T-helper 22 cell (primary cell): ENCODE data around the gene GTF3C4.
"Not testable (repeated sequence)": the region's sequence is repeated elsewhere in the genome, so short reads cannot be mapped to it uniquely, and the experiment has no call there.

Source experiments
- DNase-seq: peaks from one replicate; pipeline ENCODE4 v3.0.0-alpha.2; 2020; ENCODE audit warnings: low read depth

GTF3C4 gene

DNA sequence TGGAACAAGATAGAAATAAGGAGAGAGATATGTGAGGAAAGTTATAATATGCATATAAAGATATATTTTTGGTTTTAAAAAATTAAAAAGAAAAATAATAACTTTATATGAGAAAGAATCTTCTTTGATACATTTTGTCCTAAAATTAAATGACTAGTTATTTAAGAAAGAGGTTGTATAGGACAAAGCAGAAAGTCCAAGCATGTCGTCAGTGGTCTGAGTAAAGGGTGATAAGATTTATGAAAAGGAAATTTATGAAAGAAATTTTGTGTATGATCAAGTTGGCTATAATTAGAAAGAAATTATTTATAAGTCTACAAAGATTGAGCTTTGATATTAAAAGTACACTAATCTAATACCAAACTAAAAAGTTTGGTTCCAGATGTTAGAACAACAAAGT is 32.0 kb downstream of the GTF3C4 start:
- no peak for DNase-seq

DNA sequence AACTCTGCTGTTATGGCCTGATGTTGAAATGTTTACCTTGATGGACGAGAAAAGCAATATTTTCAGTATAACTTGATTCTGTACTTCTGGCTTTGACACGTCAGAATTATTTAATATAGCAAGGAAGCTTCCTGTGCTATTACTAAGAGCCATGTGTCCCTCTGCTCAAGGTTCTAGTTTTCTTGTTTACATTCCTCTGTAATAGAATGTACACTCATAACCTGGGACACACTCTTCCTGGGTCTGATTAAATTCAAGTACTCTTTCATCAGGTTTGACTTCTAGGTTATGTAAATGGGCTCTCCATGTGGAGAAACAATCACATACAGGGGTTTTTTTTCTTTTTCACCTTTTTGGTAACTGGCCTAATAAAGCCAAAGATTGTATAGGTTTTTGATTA is 33.1 kb downstream of the GTF3C4 start:
- no peak for DNase-seq

DNA sequence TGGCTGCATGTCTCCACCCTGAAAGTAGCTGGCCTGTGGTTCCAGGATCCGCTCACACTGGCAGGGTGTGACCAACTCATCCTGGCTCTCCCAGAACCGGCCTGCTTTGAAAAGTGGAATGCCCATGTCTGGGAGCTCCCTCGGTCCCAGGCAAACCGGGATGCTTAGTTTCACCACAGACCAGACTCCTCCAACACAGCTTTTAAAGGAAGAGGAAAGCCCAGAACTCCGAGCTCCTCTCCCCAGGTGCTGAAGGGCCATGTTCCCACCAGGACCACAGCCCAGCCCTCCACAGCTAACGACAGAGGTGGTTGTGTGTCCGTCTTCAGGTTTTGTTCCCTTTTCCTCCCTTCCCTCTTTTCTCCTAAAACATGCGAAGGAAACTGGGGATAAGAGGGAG is 38.0 kb downstream of the GTF3C4 start:
- DNase-seq: no peak

- no peak for DNase-seq
Measured at GRCh38 chr9:132708769-132709430, 38.6 kb downstream of the GTF3C4 start.

GRCh38 chr9:132710333-132710732 is 40.1 kb downstream of the GTF3C4 start:
- DNase-seq: no peak

- not testable (repeated sequence) for DNase-seq
Measured at GRCh38 chr9:132711152-132711551, 40.9 kb downstream of the GTF3C4 start.

DNA sequence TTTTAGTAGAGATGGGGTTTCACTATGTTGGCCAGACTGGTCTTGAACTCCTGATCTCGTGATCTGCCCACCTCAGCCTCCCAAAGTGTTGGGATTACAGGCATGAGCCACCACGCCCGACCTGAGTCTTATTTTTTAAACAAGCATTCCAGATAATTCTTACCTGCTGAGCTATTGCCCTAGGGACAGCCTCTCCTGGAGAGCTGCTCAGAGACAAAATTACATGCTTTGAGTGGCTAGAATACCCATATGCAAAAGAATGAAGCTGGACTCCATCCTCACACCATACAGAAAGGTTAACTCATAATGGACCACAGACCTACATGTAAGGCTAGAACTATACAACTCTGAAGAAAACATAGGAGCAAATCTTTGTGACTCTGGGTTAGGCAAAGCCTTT is 41.6 kb downstream of the GTF3C4 start:
- DNase-seq: no peak

GRCh38 chr9:132712753-132713152 is 42.5 kb downstream of the GTF3C4 start:
- DNase-seq: no peak

GRCh38 chr9:132716007-132716406 is 45.7 kb downstream of the GTF3C4 start:
- no peak for DNase-seq

- DNase-seq: no peak
Measured at GRCh38 chr9:132717326-132717945, 47.2 kb downstream of the GTF3C4 start.

DNA sequence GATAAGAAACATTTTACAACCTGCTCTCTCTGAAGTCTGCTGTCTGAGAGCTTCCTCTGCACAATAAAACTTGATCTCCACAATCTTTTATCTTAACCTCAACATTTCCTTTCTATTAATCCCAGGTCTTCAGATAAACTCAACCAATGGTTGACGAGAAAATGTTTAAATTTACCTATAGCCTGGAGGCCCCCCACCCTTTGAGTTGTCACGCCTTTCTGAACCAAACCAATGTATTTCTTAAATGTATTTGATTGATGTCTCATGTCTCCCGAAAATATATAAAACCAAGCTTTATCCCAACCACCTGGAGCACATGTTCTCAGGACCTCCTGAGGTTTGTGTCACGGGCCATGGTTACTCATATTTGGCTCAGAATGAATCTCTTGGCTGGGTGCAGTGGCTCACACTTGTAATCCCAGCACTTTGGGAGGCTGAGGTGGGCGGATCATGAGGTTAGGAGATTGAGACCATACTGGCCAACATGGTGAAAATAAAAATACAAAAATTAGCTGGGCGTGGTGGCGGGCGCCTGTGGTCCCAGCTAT is 48.2 kb downstream of the GTF3C4 start:
- DNase-seq: not testable (repeated sequence)

GRCh38 chr9:132721661-132722060 is 51.4 kb downstream of the GTF3C4 start:
- no peak for DNase-seq

DNA sequence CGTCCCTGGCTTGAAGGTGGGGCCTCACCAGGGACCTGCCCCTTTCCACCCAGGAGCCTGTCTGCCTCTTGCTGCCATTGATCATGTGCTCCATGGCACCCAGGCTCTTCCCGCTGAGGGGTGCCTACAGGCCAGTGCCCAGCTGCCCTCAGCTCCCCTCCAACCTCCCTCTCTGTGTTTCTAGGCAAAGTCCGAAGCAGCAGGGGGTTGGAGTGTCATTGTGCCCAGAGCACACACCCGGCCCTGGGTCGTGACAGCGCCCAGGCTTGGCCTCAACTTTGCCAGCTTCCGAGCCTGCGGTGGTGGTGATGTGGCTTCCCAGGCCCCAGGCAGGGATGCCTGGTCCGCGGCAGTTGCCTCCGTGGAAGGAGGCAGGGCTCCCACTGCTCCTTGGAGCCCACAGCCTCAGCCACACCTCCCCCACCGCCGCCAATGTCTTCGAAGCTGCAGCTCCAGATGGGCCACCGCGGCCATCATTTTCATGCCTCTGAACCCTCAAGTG is 52.4 kb downstream of the GTF3C4 start:
- no peak for DNase-seq

- no peak for DNase-seq
Measured at GRCh38 chr9:132723809-132724208, 53.5 kb downstream of the GTF3C4 start.

DNA sequence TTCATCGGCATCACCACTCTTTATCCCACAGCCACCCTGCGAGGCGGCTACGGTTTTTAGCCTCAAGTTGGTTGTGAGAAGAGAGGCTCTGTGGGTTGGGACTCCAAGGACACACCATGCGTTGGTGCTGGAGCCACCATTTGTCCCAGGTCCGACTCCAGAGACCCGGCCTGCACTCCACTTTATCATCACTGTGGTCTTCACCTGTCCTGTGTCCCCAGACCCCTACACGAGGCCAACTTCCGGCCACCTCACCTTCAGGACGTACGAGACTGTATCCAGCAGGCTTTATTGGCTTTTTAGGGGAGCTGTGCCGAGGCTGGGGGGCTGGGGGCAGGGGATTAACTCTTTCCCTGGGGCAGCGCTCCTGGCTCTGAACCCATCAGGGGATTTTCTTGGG is 55.0 kb downstream of the GTF3C4 start:
- no peak for DNase-seq

GRCh38 chr9:132726576-132727130 is 56.4 kb downstream of the GTF3C4 start:
- no peak for DNase-seq

DNA sequence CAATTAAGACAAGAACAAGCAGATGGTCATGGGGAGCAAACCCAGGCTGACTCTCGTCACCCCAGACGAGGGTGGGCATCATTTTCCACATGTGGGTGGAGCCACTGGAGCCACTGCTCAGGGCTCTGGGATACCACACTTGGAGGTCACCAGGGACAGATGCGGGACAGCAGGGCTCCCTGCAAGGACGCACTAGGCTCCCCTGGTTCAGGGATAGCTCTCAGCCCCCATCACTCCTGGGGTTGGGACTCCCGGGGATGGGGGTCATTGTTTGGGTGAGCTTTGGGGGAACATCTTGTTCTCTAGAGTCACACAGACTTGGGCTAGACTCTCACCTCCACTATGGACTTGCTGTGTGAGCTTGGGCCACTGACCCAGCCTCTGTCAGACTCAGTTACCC is 57.8 kb downstream of the GTF3C4 start:
- DNase-seq: no peak

DNA sequence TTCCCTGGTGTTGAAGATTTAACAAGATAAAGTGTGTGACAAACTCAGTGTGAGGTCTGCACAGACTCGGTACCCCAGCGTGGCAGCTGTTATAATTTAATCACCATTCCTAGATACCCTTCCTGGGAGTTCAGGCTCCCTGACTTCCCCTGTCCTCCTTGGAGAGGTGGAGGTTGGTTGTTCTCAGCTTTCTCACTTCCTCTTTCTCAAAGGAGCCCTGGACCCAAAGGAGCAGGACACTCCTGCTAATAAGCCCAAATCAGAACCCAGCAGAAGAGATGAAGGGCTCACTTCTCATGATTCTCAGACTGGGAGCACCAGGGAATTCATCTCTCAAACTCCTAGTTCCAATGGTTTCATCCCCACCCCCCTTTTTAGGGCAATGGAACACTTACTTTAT is 58.2 kb downstream of the GTF3C4 start:
- no peak for DNase-seq

GRCh38 chr9:132729235-132729890 is 59.1 kb downstream of the GTF3C4 start:
- no peak for DNase-seq

DNA sequence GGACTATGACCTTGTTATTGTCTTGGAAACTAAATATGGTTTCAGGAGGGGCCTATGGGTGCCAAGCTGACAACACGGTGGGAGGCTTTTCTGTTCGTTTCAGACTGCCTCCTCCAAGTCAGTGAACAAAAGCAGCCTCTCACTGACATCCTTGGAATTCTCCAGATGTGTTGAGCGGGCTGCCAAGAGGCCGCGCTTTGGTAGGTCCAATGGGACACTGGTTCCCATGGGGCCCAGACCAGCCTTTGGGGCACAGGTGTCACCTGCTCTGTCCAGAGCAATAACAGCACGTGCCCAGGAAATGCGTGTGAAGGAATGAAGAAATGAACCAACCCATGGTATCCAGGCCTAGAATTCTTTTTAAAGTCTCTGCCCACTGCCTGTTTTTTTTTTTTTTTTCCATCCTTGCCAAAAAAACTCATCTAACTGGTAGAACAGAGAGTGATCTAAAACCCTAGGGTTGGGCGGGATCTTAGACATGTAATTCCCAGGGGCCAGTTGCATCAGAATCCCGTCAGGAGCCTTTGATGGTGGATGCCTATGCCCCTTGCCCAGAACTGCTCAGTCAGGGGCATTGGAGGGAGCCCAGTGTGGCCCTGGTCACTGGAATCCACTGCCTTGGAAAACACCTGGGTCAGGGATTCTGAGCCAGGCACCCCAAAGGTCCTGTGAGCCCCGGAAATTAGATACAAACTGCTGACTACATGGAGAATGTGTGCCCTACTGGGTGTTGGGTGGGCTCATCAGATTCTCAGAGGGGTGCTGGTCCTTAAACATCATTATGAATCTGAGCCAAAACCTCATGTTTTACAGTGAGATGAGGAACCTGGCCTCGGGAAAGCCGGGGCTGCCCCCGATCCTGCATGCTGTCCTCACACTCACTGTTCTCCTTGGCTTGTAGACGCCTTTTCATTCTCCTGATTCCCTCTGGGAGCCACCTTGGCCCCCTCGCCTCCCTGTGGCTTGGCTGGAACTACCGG is 60.1 kb downstream of the GTF3C4 start:
- no peak for DNase-seq

GRCh38 chr9:132731230-132731629 is 61.0 kb downstream of the GTF3C4 start:
- DNase-seq: no peak
